IMR-90 (cell line): ENCODE results near the gene NPLOC4.

Source experiments
- CEBPB ChIP-seq: IDR thresholded peaks from 2 replicates; pipeline ENCODE4 v1.6.1; 2012; ENCODE audit warnings: low read depth, low read length, improper control_type of control experiment
- POLR2A ChIP-seq: IDR thresholded peaks from 2 replicates; pipeline ENCODE4 v1.6.1; 2012; ENCODE audit warnings: mild to moderate bottlenecking, low read depth, low read length
- TF ChIP-seq, protein P1 (sequence below): conservative IDR thresholded peaks from 2 replicates; pipeline ENCODE4 v1.5.1; 2012; ENCODE audit warnings: mild to moderate bottlenecking, low read depth, low read length, improper control_type of control experiment

DNA sequence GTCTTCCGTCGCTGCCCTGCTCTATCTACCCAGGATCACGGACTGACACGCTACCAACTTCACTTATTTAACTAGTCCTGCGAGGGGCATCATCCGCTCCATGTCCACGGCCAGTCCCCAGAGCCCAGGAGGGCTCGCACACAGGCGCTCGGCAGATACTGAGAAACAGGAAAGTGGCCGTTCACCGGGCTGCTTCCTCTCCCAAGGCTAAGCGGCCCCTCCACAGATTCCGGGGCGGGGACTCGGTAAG, 29.1 kb upstream of the NPLOC4 start:
- no peak for TF ChIP-seq POLR2A
- TF ChIP-seq, protein P1, sequence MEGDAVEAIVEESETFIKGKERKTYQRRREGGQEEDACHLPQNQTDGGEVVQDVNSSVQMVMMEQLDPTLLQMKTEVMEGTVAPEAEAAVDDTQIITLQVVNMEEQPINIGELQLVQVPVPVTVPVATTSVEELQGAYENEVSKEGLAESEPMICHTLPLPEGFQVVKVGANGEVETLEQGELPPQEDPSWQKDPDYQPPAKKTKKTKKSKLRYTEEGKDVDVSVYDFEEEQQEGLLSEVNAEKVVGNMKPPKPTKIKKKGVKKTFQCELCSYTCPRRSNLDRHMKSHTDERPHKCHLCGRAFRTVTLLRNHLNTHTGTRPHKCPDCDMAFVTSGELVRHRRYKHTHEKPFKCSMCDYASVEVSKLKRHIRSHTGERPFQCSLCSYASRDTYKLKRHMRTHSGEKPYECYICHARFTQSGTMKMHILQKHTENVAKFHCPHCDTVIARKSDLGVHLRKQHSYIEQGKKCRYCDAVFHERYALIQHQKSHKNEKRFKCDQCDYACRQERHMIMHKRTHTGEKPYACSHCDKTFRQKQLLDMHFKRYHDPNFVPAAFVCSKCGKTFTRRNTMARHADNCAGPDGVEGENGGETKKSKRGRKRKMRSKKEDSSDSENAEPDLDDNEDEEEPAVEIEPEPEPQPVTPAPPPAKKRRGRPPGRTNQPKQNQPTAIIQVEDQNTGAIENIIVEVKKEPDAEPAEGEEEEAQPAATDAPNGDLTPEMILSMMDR = no peak
- TF ChIP-seq CEBPB = no peak
